ENCODE data around the gene RTL9. TPM values are rescaled to one million over a fixed set of nuclear protein-coding genes. Genes with fewer than 3 reads are reported as not detected.
"Not testable (repeated sequence)": the region's sequence is repeated elsewhere in the genome, so short reads cannot be mapped to it uniquely, and the experiment has no call there.

Gene RTL9
- total and polyA plus RNA-seq, 10 donors: not detected

DNA sequence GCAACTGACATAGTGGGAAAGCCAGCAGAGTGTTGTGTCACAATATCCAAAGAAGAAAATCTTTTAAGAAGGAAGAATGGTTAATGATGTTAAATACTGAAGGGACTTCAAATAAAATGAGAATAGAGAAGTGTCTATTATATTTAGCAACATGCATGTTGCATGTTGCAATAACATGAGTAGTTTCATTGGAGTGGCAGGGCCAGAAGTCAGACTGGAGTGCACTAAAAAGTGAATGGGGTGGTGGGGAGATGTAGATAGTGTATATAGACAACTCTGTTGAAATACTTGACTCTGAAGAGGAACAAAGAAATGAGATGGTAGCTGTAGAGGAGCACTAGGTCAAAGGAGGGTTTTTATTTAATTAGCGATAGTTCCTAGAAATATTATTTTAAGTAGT is 31.3 kb upstream of the RTL9 start:
- Histone ChIP-seq H3K9me3 (peaks cover 0 to 12% (median 0%) of the 10 kb centered on the region in 8 donors), H3K36me3 (no peaks in the 10 kb centered on the region), H3K4me1 (no peaks in the 10 kb centered on the region), H3K4me3 (no peak overlapping the region), H3K27me3 (replicated peaks in 1 of 7) (peaks cover 0 to 5% (median 0%) of the 10 kb centered on the region in 7 donors), H3K27ac (no peak overlapping the region)
- WGBS, 5 donors: 69 to 84% (median 79%) methylated on average over 1 of the region's 1 CpG
- no peak for DNase-seq
- TF ChIP-seq POLR2AphosphoS5 (IDR thresholded peaks at IDR 0.05) (no peak), POLR2A (IDR thresholded peaks at IDR 0.05) (no peak)
- TF ChIP-seq, protein P1, sequence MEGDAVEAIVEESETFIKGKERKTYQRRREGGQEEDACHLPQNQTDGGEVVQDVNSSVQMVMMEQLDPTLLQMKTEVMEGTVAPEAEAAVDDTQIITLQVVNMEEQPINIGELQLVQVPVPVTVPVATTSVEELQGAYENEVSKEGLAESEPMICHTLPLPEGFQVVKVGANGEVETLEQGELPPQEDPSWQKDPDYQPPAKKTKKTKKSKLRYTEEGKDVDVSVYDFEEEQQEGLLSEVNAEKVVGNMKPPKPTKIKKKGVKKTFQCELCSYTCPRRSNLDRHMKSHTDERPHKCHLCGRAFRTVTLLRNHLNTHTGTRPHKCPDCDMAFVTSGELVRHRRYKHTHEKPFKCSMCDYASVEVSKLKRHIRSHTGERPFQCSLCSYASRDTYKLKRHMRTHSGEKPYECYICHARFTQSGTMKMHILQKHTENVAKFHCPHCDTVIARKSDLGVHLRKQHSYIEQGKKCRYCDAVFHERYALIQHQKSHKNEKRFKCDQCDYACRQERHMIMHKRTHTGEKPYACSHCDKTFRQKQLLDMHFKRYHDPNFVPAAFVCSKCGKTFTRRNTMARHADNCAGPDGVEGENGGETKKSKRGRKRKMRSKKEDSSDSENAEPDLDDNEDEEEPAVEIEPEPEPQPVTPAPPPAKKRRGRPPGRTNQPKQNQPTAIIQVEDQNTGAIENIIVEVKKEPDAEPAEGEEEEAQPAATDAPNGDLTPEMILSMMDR (IDR thresholded peaks at IDR 0.05 in 8 of 11, conservative IDR thresholded peaks at IDR 0.05 in 3 of 11): no peak
- intact Hi-C loops (cut with DNase I; ENCODE audit: low total_unique reads): no loop called here

DNA sequence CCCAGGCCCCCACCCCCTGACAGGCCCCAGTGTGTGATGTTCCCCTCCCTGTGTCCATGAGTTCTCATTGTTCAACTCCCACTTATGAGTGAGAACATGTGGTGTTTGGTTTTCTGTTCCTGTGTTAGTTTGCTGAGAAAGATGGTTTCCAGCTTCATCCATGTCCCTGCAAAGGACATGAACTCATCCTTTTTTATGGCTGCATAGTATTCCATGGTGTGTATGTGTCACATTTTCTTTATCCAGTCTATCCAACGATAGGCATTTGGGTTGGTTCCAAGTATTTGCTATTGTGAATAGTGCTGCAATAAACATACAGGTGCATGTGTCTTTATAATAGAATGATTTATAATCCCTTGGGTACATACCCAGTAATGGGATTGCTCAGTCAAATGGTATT is 30.0 kb upstream of the RTL9 start:
- DNase-seq; H3K36me3 ChIP-seq; H3K27ac ChIP-seq; H3K27me3 ChIP-seq (replicated peaks in 1 of 7); H3K4me1 ChIP-seq; intact Hi-C loops (cut with DNase I; ENCODE audit: low total_unique reads); H3K4me3 ChIP-seq: not testable (repeated sequence)
- H3K9me3 ChIP-seq: peaks cover 0 to 12% (median 0%) of the 10 kb centered on the region in 8 donors
- 77 to 100% (median 92%) methylated on average over 1 of the region's 1 CpG for WGBS, 5 donors

DNA sequence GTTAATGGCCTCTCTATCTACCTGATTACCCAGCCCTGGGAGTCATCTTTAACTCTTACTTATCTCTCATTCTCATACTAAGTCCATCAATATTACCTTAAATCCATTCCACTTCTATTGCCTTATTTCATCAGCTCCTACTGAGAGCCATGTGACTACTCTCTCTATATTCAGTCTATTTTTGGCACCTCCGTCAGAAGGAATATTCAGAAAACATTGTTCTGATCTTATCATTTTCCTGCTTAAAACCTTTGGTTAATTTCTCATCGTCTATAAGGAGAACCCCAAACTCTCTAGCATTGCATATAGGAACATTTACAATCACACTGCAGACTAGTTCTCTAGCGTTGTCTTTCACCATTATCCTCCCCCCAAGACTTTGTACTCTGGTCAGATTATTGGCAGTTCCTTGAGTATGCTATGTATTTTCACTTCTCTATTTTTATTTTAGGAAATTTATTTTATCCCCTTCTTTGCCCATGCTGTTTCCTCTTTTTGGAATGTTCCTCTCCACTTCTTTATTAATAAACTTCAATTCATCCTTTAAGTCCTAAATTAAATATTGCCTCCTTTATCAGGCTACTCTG is 27.1 kb upstream of the RTL9 start:
- TF ChIP-seq POLR2AphosphoS5 (IDR thresholded peaks at IDR 0.05): no peak
- TF ChIP-seq, protein P1 (IDR thresholded peaks at IDR 0.05 in 8 of 11, conservative IDR thresholded peaks at IDR 0.05 in 3 of 11): no peak
- TF ChIP-seq POLR2A (IDR thresholded peaks at IDR 0.05): no peak
- Histone ChIP-seq H3K4me1 (no peaks in the 10 kb centered on the region), H3K36me3 (no peaks in the 10 kb centered on the region), H3K27me3 (replicated peaks in 1 of 7) (peaks cover 0 to 15% (median 0%) of the 10 kb centered on the region in 7 donors), H3K27ac (no peak overlapping the region), H3K4me3 (no peak overlapping the region), H3K9me3 (no peaks in the 10 kb centered on the region)
- no peak for DNase-seq
- 27 to 55% (median 39%) methylated on average over 3 of the region's 3 CpGs for WGBS, 5 donors
- intact Hi-C loops (cut with DNase I; ENCODE audit: low total_unique reads): no loop called here

DNA sequence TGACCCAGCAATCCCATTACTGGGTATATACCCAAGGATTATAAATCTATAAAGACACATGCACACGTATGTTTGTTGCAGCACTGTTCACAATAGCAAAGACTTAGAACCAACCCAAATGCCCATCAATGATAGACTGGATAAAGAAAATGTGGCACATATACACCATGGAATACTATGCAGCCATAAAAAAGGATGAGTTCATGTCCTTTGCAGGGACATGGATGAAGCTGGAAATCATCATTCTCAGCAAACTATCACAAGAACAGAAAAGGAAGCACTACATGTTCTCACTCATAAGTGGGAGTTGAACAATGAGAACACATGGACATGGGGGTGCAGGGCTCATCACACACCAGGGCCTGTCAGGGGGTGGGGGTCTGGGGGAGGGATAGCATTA is 25.2 kb upstream of the RTL9 start:
- H3K4me3 ChIP-seq; DNase-seq; H3K36me3 ChIP-seq; H3K4me1 ChIP-seq; intact Hi-C loops (cut with DNase I; ENCODE audit: low total_unique reads); H3K27ac ChIP-seq; H3K9me3 ChIP-seq: not testable (repeated sequence)
- WGBS, 5 donors: 83 to 100% (median 92%) methylated on average over 1 of the region's 1 CpG
- peaks cover 0 to 22% (median 0%) of the 10 kb centered on the region in 7 donors for H3K27me3 ChIP-seq (replicated peaks in 1 of 7)

DNA sequence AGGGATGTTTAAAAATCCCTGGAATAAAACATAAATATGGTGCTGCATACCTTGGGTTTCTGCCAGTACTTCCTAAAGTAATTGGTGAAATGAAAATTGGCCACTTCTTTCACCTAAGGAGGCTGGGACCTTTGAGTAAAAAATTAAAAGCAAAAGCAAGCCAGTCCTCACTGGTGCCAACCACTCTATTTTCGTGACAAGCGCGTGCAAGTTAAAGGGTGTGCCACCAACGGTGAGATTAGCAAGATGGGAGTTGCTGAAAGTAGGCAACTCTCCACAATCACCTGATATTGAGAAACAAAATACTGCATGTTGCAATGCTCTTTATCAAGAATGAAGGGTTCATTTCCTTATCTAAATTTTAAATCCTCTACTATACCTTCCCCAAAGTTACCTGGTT is 19.7 kb upstream of the RTL9 start:
- H3K4me3 ChIP-seq: no peak overlapping the region
- TF ChIP-seq POLR2A (IDR thresholded peaks at IDR 0.05): no peak
- TF ChIP-seq POLR2AphosphoS5 (IDR thresholded peaks at IDR 0.05): no peak
- TF ChIP-seq, protein P1 (IDR thresholded peaks at IDR 0.05 in 8 of 11, conservative IDR thresholded peaks at IDR 0.05 in 3 of 11): no peak
- H3K27me3 ChIP-seq (replicated peaks in 1 of 7): peaks cover 0 to 22% (median 0%) of the 10 kb centered on the region in 7 donors
- DNase-seq: no peak
- no peaks in the 10 kb centered on the region for H3K9me3 ChIP-seq
- H3K27ac ChIP-seq: no peak overlapping the region
- no peaks in the 10 kb centered on the region for H3K36me3 ChIP-seq
- intact Hi-C loops (cut with DNase I; ENCODE audit: low total_unique reads): no loop called here
- WGBS, 5 donors: 68 to 94% (median 79%) methylated on average over 4 of the region's 4 CpGs
- H3K4me1 ChIP-seq: no peaks in the 10 kb centered on the region

All from spleen (tissue), 11 donors.